Measurements from ENCODE around the gene HOXD9.

Gene HOXD9

GRCh38 chr2:176172895-176173566 lies 50.5 kb downstream of the HOXD9 start:
- Mint-ChIP-seq H3K27ac (no peak overlapping the region), H3K4me1 (ENCODE audit: low read depth) (peaks cover 25% of the 10 kb centered on the region), H3K9me3 (ENCODE audit: low read depth) (no peaks in the 10 kb centered on the region), H3K36me3 (no peaks in the 10 kb centered on the region), H3K27me3 (peaks cover 52% of the 10 kb centered on the region), H3K4me3 (no peak overlapping the region)

GRCh38 chr2:176173567-176174381 lies 51.3 kb downstream of the HOXD9 start:
- Mint-ChIP-seq H3K4me3 (no peak overlapping the region), H3K9me3 (ENCODE audit: low read depth) (no peaks in the 10 kb centered on the region), H3K36me3 (no peaks in the 10 kb centered on the region)

GRCh38 chr2:176174382-176174823 lies 51.9 kb downstream of the HOXD9 start:
- Mint-ChIP-seq H3K27me3 (peaks cover 58% of the 10 kb centered on the region), H3K27ac (no peak overlapping the region), H3K4me1 (ENCODE audit: low read depth) (peaks cover 27% of the 10 kb centered on the region), H3K36me3 (no peaks in the 10 kb centered on the region), H3K4me3 (peak overlapping the region; percentile 35), H3K9me3 (ENCODE audit: low read depth) (no peaks in the 10 kb centered on the region)

More at GRCh38 chr2:176173567-176174381, 51.3 kb downstream of the HOXD9 start:
- peaks cover 25% of the 10 kb centered on the region for H3K4me1 Mint-ChIP-seq (ENCODE audit: low read depth)
- H3K27me3 Mint-ChIP-seq, result peaks cover 53% of the 10 kb centered on the region
- H3K27ac Mint-ChIP-seq, result no peak overlapping the region
